Skeletal muscle satellite cell (primary cell): ENCODE measurements around the gene ZIC3. TPM values are rescaled to one million over a fixed set of nuclear protein-coding genes. Genes with fewer than 3 reads are reported as not detected.
"Not testable (repeated sequence)": the region's sequence is repeated elsewhere in the genome, so short reads cannot be mapped to it uniquely, and the experiment has no call there.

ENCODE experiments used
- H3K27me3 ChIP-seq: 2 replicates; pipeline ENCODE4 v1.7.0; 2013; ENCODE audit warnings: low read length; ENCODE audit not compliant: control insufficient read depth, insufficient read depth
- H3K36me3 ChIP-seq: 2 replicates; pipeline ENCODE4 v1.7.0; 2013; ENCODE audit warnings: mild to moderate bottlenecking, control low read depth, low read length; ENCODE audit not compliant: insufficient read depth
- H3K4me1 ChIP-seq: 2 replicates; pipeline ENCODE4 v1.7.0; 2013; ENCODE audit warnings: low read length; ENCODE audit not compliant: control insufficient read depth, insufficient read depth
- H3K4me2 ChIP-seq: 2 replicates; pipeline ENCODE4 v1.7.0; 2013; ENCODE audit warnings: mild to moderate bottlenecking, low read length
- H3K4me3 ChIP-seq: 2 replicates; pipeline ENCODE4 v1.7.0; 2013; ENCODE audit warnings: low read length
- H3K9ac ChIP-seq: 2 replicates; pipeline ENCODE4 v1.7.0; 2013; ENCODE audit warnings: mild to moderate bottlenecking, low read depth, low read length, moderate library complexity
- H3K9me3 ChIP-seq: replicated peaks from 2 replicates; pipeline ENCODE4 v1.7.0; 2013; ENCODE audit warnings: mild to moderate bottlenecking, control low read depth, low read length
- total RNA-seq: library from RNA; depleted of rRNA; stranded (reverse); fragments of >200 nt; gene quantifications from 2 replicates; pipeline ENCODE4 v1.2.3, GENCODE V29; 2012; rRNA removed

Gene ZIC3
- not detected in 2 replicates for total RNA-seq

- Histone ChIP-seq H3K4me2 (peak within 1 kb of the TSS; percentile 67), H3K36me3 (no peaks in the 10 kb centered on the region), H3K9me3 (peaks cover 12% of the 10 kb centered on the region), H3K27me3 (peaks cover 42% of the 10 kb centered on the region), H3K4me3 (peak within 1 kb of the TSS; percentile 50), H3K4me1 (no peaks in the 10 kb centered on the region), H3K9ac (no peak within 1 kb of the TSS)
Observed at GRCh38 chrX:137565921-137566745, at the start of gene ZIC3. ZIC3 (plus strand) TSS chrX:137566127; CDS start chrX:137566692, 565 bp downstream.

DNA sequence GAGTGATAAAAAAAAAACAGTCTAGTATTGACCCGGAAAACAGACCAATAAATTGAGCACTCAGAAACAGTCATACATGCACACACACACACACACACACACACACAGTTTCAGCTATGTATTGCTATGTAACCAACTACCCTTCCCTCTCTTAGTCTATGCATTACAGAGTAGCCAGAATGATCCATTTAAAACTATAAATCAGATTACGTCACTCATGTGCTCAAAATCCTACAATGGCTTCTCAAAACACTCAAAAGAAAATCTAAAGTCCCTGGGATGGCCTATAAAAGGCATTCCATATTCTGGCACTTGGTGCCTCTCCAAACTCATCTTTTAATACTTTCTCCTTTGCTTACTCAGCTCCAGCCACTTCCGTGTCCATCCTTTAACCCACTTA is 46.5 kb upstream of the ZIC3 start:
- Histone ChIP-seq H3K4me1 (no peaks in the 10 kb centered on the region), H3K9ac (no peak overlapping the region), H3K9me3 (no peaks in the 10 kb centered on the region), H3K36me3 (no peaks in the 10 kb centered on the region), H3K4me3 (no peak overlapping the region), H3K27me3 (no peaks in the 10 kb centered on the region), H3K4me2 (no peak overlapping the region)

DNA sequence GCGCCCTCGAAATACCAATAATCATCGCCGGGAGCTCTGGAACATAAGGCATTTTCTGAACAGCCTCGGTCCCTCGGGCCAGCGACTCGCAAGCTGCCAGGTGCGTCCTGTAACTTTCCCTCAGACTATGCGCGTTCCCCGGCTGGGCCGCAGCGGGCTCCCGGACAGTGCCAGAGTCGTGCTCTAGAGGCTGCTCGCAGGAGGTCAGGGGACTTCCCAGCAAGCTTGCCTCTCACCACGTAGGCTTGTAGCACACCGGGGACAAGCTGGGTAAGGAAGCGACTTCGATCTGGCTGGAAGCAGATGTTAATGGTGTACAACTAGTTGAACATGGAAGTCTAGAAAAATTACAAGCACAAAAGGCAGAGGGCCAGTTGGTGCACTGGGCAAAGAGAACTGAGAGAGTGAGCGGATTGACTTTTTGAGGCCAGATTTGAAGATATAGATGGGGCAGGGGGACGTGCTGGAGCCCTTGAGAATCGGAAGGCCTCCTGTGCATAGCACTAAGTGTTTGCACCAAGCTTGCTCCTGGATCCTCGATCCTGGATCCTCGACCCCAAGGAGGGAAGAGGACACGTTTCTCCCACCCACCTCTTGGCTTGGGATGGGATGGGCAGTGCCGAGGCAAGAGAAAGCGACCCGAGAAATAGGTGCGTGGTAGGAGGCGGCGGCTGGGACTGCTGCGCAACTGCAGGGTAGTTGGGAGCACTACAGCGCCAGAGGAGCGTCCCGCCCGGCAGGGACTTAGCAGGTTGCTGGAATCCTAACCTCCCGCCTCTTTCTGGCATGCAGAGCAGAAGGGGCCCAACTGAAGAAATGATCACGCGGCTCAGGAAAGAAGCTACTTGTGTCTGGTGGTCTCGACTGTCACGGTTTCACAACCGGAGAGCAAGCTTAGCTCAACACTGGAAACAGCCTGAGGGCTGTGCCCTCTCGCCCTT is 19.9 kb upstream of the ZIC3 start:
- peaks cover 3% of the 10 kb centered on the region for H3K9me3 ChIP-seq
- no peaks in the 10 kb centered on the region for H3K4me1 ChIP-seq
- no peak overlapping the region for H3K4me3 ChIP-seq
- no peak overlapping the region for H3K4me2 ChIP-seq
- no peak overlapping the region for H3K9ac ChIP-seq
- H3K27me3 ChIP-seq, result peaks cover 6% of the 10 kb centered on the region
- H3K36me3 ChIP-seq, result no peaks in the 10 kb centered on the region

DNA sequence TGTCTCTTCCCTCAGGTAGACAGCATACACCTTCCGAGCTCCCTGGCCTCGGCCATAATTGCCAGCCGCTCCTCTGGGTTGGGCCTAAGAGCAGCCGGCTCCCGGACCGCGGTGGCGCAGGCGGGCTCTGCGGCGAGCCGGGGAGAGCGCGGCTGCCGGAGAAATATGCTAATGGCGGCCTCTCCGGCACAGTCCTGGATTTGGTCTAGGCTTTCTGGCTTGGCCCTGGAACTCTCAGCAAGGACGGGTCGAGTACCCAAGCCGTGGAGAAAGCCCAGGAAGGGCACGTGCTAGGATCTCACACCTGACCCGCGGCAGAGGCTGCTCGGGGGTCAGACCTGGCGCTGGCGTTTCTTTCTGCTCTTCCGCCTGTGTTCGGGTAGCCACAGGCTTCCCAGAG is 18.6 kb upstream of the ZIC3 start:
- Histone ChIP-seq H3K4me2 (no peak overlapping the region), H3K9ac (no peak overlapping the region), H3K4me1 (no peaks in the 10 kb centered on the region), H3K4me3 (no peak overlapping the region), H3K9me3 (peaks cover 3% of the 10 kb centered on the region), H3K36me3 (no peaks in the 10 kb centered on the region), H3K27me3 (peaks cover 6% of the 10 kb centered on the region)

GRCh38 chrX:137548261-137548660 is 17.7 kb upstream of the ZIC3 start:
- Histone ChIP-seq H3K4me2 (no peak overlapping the region), H3K36me3 (no peaks in the 10 kb centered on the region), H3K27me3 (peaks cover 6% of the 10 kb centered on the region), H3K9ac (no peak overlapping the region), H3K9me3 (peaks cover 3% of the 10 kb centered on the region), H3K4me1 (no peaks in the 10 kb centered on the region), H3K4me3 (no peak overlapping the region)

DNA sequence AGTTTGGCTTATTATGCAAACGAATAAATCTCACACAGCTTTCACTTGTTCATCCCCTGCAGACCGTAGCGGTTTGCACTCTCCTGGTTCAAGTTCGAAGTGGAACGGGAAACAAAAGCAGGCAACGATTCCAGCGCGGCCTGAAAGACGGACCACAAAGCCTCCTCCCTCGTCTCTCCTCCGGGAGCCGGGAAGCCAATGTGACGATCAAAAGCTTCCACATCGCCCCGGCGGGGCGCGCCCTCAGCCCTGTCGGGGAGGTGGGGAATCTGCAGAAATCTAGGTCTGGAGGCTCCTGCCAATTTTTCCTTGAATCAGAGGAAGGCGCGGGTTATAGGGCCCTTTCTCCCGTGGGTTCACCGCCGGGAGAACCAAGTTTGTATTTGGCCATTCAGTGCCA is 16.9 kb upstream of the ZIC3 start:
- no peaks in the 10 kb centered on the region for H3K36me3 ChIP-seq
- H3K4me2 ChIP-seq, result no peak overlapping the region
- peaks cover 6% of the 10 kb centered on the region for H3K27me3 ChIP-seq
- H3K4me3 ChIP-seq, result no peak overlapping the region
- peaks cover 3% of the 10 kb centered on the region for H3K9me3 ChIP-seq
- H3K9ac ChIP-seq, result no peak overlapping the region
- H3K4me1 ChIP-seq, result no peaks in the 10 kb centered on the region

DNA sequence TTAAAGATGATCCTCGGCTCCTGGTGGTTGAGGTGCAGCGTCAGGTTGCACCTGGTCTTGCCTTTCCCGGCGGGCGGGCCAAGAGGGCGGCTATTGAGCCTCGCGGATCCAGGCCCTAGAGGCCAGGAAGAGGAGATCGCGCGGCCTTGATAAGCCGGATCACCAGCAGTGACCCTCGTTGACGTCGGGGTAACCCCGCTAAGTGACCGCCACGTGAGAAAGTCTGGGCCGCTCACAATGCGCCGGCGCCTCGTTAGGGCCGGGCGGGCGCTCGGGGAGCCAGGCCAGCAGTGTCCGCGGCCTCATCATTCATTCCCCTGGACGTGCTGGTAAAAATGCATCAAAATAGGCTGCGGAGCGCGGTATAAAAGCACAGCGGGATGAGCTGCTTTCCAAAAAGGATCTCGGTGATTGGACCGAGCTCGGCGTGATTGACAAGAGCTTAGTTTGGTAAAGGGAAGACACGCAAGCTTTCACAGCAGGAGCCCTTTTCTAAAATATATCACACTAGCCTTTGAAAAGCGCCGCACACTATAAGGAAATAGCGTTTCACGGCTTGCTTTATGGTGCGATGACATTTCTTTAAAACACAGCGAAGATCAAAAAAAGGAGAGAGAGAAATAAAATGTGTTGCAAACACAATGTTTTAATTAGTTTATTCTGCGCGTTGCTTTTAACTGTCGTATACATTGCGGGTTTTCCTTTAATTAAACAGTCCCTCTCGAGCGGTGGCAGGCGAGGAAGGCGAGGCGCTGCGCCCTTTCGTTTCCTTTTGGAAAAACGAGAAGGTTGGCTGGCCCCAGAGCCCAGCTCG is 15.9 kb upstream of the ZIC3 start:
- Histone ChIP-seq H3K4me1 (no peaks in the 10 kb centered on the region), H3K4me3 (no peak overlapping the region), H3K27me3 (peaks cover 6% of the 10 kb centered on the region), H3K9ac (no peak overlapping the region), H3K9me3 (peaks cover 3% of the 10 kb centered on the region), H3K36me3 (no peaks in the 10 kb centered on the region), H3K4me2 (no peak overlapping the region)

GRCh38 chrX:137550665-137551261 is 15.2 kb upstream of the ZIC3 start:
- peaks cover 3% of the 10 kb centered on the region for H3K9me3 ChIP-seq
- H3K27me3 ChIP-seq, result peaks cover 6% of the 10 kb centered on the region
- H3K4me2 ChIP-seq, result no peak overlapping the region
- H3K36me3 ChIP-seq, result no peaks in the 10 kb centered on the region
- H3K9ac ChIP-seq, result no peak overlapping the region
- no peak overlapping the region for H3K4me3 ChIP-seq
- H3K4me1 ChIP-seq, result no peaks in the 10 kb centered on the region

DNA sequence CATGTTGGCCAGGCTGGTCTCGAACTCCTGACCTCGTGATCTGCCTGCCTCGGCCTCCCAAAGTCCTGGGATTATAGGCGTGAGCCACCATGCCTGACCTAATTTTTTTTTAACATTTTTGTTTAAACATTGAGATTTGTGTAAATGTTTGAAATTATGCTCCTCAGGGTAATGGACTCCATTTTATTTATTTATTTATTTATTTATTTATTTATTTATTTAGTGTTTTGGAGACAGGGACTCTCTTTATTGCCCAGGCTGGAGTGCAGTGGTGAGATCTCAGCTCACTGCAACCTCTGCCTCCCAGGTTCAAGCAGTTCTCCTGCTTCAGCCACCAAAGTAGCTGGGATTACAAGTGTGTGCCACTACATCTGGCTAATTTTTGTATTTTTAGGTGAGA is 13.8 kb upstream of the ZIC3 start:
- not testable (repeated sequence) for H3K27me3 ChIP-seq, H3K9me3 ChIP-seq, H3K9ac ChIP-seq, H3K4me2 ChIP-seq, H3K4me3 ChIP-seq, H3K36me3 ChIP-seq, H3K4me1 ChIP-seq

DNA sequence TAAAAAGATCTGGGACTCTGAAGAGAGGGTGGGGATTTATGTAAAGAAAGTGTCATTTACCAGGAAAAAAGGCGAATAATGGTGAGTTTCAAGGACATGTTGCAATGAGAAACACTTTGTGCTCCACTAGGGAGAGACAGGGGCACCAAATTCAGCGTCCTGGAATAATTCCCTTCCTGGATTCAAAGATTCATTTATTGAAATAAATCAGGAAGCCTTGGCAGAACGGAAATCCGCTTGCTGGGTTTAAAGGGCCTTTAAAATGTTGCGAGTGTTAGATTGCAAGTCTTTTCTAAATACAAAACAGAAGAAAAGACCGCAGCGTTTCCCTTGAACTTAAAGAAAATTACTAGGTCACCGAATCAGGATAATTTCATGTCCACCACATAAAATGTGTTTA is 3.8 kb upstream of the ZIC3 start:
- H3K36me3 ChIP-seq, result no peaks in the 10 kb centered on the region
- H3K27me3 ChIP-seq, result peaks cover 21% of the 10 kb centered on the region
- H3K4me2 ChIP-seq, result no peak overlapping the region
- H3K9me3 ChIP-seq, result no peaks in the 10 kb centered on the region
- H3K4me3 ChIP-seq, result no peak overlapping the region
- H3K4me1 ChIP-seq, result no peaks in the 10 kb centered on the region
- H3K9ac ChIP-seq, result no peak overlapping the region
